Fibroblast of villous mesenchyme (primary cell): Measurements from ENCODE around the gene PRKN. TPM values are rescaled to one million over a fixed set of nuclear protein-coding genes. Genes with fewer than 3 reads are reported as not detected.

Source experiments
- DNase-seq: peaks from one replicate; pipeline ENCODE4 v3.0.0-alpha.2; 2010; ENCODE audit warnings: low read depth
- H3K4me3 ChIP-seq: 2 replicates; pipeline ENCODE4 v1.5.1; 2011; ENCODE audit warnings: low read depth, mild to moderate bottlenecking, low read length
- CTCF ChIP-seq: IDR thresholded peaks from 2 replicates; pipeline ENCODE4 v1.5.1; 2012; ENCODE audit warnings: low read depth, mild to moderate bottlenecking, low read length; ENCODE audit not compliant: insufficient read depth
- total RNA-seq: library from RNA; depleted of rRNA; stranded (reverse); fragments of >200 nt; gene quantifications from 2 replicates; pipeline ENCODE4 v1.2.3, GENCODE V29; 2012

PRKN gene
- total RNA-seq, 1 donor = 2.2 TPM

- no peak for TF ChIP-seq CTCF
- DNase-seq = no peak
- peak overlapping the region; percentile 78 for H3K4me3 ChIP-seq
Observed at GRCh38 chr6:162728197-162728596, 631 bp upstream of the PRKN start.

GRCh38 chr6:162726947-162727321 is 632 bp downstream of the PRKN start:
- TF ChIP-seq CTCF = no peak
- DNase-seq = no peak
- H3K4me3 ChIP-seq = peak overlapping the region; percentile 78

GRCh38 chr6:162722633-162723032 is 4.9 kb downstream of the PRKN start:
- DNase-seq = no peak
- no peak for TF ChIP-seq CTCF
- H3K4me3 ChIP-seq = no peak overlapping the region

GRCh38 chr6:162722226-162722625 is 5.3 kb downstream of the PRKN start:
- no peak overlapping the region for H3K4me3 ChIP-seq
- no peak for DNase-seq
- no peak for TF ChIP-seq CTCF

GRCh38 chr6:162721404-162721687 is 6.2 kb downstream of the PRKN start:
- no peak for DNase-seq
- H3K4me3 ChIP-seq = no peak overlapping the region
- no peak for TF ChIP-seq CTCF

- H3K4me3 ChIP-seq = no peak overlapping the region
- no peak for DNase-seq
- TF ChIP-seq CTCF = no peak
Observed at GRCh38 chr6:162719528-162719927, 8.0 kb downstream of the PRKN start.

- no peak overlapping the region for H3K4me3 ChIP-seq
- no peak for TF ChIP-seq CTCF
- DNase-seq = no peak
Observed at GRCh38 chr6:162715601-162716000, 12.0 kb downstream of the PRKN start.
